HG02938 (cell line): ENCODE data around the gene SV2B.
A peak's percentile ranks its signal among the peaks of the same experiment; 100 is the strongest.

Experiments used
- ATAC-seq: cut with Tn5 transposase; IDR thresholded peaks from one replicate; pipeline ENCODE4 v1.9.1; 2021; ENCODE audit warnings: mild to moderate bottlenecking, moderate library complexity; ENCODE audit not compliant: unreplicated experiment

Gene SV2B

DNA sequence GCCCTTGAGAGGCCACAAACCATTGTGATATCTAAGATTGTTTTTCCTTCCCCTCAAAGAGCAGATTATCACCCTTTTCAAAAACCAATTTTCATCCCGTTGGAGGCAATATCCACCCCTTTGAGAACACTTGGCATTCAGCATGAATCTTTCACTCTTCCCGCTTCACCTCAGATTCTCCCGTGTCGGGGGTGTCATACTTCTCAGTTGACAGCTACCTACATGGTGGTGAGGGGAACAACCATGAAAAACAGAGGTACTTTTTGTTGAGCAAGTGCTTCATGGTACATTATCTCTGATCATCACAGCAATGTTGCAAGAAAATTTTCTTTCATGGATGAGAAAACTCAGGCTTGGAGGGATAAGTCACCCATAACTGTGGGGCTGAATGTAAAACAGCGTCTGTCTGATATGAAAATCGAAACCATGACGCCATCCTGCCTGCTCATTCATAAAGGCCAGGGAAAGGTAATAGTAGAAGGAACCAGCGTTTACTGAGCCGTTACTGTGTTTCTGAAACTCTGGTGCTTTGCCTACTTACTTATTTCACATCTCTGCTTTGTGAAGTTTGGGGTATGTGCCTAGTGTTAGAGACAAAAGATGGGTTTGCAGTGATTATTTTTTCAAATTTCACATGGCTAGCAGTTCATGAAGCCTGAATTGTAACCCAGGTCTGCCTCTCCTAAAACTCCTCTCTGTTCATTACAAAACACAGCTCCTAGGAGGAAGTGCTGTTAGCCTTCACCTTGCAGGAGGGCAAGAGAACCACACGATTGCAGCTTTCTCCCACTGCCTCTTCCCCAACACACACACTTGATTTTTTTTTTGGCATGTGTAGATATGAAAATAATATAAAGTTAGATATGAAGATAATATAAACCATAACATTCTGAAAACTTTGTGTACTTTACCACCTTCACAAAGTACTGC is 35.4 kb downstream of the SV2B start:
- ATAC-seq: peak; percentile 79

DNA sequence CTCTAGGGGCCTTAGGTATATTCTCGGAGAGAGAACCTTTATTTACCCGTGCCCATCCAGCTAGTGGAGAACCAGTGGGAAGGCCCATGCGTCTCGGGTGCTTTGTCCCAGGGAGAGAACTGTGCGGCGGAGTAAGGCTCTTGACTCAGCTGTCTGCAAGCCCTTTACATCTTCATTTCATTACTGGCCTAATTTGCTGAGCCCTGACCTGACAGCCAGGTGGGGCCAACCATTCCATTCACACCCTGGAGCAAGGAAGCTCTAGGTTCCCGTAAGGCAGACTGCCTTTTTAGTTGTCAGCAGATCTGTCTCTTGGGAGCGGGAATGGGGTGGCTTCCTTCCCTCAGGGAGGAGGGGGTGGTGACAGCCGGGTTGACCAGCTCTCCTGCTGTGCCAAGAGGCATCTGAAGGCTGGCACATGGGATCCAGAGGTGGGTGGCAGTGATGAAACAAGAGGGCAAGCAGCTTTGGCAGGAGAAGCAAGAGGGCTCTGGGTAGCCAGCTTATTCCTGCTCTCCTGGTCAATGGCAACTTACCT is 36.4 kb downstream of the SV2B start:
- ATAC-seq: no peak

DNA sequence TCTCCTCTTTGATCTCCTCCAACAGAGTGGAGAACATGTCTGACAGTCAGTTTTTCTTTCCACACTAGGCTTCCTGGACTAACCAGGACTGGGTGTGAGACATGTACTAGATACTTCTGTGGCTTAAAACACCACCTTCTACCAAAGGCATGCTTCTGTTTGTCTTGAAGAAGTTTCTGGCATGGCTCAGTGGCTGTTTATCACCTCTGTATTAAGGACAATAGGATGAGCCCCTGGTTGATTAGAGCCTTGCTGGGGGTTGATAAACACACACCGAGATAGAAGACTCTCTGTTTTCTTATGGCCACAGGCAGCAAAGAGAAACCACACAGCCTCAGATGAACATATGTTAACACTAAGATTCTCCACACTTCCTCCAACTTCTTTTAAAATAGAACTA is 40.5 kb downstream of the SV2B start:
- no peak for ATAC-seq

DNA sequence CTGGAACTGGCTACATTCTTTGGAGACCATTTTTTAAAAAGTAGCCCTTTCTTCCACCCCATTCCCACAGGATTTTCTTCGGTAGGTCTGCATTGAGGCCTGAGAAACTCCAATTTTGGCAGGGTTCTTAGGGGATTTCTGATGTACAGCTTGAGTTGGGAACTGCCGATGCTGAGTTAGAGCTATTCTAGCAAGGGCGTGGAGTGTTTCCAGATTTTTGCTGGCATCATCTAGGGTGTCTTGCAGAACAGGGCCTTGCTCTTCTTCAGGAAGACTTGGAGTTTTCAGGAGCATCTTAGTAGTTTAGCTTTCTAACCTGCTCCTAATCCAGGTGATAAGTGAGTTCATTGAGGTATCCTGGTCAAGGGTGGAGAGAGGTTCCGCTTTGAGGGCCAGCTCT is 41.0 kb downstream of the SV2B start:
- ATAC-seq: no peak

DNA sequence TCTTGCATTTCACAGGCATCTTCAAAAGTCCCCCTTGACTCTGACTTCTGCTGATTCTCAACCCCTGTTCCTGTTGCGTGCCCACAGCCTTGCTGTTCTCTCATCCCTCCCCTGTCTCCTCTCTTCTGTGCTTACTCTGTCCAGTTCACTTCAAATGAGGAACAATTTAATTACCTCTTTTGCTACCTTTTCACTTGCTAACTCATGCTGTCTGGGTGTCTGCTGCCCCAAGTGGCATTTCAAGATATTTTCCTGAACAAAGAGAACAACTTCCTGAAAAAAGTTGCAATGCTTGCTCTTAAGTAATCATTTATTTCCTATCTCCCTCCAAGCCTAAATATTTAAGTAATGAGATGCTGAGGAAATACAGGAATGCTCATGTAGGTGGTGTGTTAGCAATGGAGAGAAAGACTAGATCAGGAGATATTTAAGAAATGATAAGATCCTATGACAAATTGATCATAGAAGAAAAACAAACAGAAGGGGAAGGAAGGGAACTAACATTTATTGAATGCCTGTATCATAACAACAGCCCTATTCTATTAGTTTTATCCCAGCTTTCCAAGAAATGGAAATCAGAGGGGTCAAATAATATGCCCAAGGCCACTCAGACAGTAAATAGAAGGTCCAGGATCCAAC is 42.2 kb downstream of the SV2B start:
- ATAC-seq: peak; percentile 83

DNA sequence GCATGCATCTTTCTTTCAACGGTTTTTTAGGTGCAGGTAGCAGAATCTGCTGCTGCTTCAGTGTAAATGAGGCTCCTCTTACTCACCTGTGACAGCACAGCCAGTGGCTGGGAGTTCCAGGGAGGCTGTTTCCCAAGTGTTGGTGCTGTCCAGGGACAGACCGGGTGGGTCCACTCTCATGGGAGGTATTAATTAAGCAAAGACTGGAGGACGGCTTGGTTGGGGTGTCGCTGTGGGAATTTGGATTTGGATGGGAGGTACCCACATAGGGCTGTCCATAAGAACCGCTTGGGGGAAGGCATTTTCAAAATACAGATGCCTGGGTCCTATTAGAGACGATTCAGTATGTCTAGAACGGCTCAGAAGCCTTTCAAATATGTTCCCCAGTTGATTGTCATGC is 42.9 kb downstream of the SV2B start:
- no peak for ATAC-seq

DNA sequence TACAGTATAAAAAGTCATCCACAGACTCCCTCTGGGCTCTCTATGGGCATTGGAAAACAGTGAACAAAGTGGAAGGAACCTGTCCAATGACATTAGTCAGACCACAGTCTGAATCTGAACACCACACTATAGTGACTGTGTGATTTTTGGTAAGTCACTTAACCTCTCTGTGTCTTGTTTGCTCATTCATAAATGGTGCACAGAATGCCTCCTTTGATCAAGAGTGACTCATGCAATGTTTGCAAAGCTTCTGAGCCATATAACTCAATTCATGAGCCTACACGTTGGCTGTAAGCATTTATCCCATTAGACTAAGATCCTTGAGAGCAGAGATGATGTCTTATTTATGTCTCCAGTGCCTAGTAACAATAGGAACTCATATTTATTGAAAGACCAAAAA is 46.7 kb downstream of the SV2B start:
- no peak for ATAC-seq

DNA sequence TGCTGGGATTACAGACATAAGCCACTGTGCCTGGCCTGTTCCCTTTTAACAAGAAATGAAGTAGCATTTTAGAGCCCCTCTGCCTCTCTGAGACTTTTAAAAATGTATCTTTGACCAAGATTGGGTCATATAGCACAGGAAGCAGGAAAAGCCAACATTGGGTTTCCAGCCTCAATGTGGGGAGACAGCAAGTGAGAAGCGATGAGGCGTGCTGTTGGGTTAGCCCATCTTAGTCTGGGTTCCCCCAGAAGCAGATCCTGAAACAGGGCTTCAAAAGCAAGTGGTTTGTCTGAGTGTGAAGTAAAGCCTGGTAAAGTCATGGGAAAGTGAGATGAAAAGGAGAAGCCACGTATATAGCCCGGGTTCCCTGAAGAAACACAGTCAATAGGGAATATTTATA is 48.2 kb downstream of the SV2B start:
- no peak for ATAC-seq

DNA sequence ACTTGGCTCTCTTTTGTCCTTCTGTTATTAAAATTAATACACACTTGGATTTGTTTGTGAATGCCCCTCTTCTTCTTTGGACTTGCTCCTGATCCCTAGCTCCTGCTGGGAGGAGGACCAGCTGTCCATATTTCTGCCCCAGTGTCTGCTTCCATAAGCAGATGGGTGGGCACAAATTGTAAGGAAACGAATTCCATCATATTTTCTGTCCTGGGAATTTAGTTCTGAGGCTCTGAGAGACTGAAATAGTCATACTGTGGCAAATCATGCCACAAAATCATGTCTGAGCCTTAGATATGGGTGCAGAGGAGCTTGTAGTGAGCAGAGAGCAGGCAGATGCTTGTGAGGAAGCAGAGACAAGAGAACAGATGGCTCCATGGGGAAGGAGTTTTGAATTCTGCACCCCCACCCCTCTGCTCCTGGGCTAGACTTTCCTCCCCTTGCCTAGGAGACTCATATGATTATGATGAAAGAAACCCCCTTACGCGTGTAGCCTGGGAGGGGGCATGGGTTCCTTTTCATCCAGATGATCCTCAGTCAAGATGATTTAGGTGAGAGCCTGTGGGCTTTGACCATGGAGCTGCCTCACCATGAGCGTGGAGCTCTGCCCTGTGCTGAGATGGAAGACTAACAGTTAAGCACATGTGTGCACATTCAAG is 50.6 kb downstream of the SV2B start:
- no peak for ATAC-seq

DNA sequence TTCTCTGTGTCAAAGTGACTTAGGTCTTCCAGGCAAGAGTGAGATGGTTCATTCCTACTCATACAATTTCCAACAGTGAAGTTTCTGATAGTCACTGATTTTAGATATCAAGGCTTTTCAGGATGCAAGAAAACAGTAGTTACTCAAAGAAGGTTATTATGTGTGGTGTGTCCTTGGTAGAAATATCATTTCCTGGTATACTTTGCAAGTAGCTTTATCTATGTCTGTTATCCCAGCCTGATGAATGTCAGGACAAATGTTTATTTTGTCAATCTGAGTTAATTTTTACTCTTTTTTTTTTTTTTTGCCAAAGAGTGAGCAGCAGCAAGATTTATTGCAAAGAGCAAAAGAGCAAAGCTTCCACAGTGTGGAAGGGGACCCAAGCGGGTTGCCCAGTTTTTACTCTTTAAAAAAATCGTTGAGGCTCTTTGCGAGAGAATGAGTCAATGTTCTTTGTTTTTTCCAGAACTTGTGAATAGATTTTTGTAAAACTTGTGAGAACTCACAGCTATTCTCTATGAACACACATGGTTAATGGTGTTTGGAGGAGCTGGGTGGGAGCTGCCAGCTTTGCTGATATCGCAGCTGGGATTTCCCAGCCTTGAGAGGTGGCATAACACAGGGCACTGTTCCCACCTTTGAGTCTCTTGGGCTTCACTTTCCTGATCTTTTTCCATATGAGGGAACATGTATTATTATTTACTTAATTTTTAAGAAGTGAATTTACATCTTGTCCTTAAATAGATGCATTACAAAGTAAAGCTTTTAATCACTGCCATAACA is 51.9 kb downstream of the SV2B start:
- ATAC-seq: no peak

DNA sequence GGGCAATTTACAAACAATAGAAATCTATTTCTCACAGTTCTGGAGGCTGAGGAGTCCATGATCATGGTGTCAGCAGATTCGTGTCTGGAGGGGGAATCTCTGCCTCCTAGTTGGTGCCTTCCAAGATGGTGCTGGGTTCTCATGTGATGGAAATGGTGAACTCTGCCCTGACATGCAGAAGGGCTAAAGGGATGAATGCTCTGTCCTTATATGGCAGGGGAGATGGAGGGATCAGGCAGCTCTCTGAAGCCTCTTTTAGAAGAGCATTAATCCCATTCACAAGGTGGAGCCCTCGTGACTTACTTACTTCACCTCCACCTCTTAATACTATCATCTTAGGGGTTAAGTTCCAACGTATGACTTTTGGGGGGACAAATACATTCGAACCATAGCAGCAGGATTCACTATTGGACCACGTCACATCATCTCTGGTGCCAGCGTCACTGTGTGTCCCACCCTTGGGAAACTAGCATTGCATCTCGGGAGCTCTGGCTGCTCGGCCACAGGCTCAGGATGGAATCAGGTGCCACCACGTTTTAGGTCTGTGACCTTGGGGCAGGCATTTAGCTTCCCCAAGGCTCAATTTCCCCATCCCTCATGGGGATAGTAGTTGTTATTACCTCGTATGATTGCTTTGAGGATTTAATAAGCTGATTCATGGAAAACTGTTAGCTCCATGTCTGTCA is 53.0 kb downstream of the SV2B start:
- no peak for ATAC-seq

DNA sequence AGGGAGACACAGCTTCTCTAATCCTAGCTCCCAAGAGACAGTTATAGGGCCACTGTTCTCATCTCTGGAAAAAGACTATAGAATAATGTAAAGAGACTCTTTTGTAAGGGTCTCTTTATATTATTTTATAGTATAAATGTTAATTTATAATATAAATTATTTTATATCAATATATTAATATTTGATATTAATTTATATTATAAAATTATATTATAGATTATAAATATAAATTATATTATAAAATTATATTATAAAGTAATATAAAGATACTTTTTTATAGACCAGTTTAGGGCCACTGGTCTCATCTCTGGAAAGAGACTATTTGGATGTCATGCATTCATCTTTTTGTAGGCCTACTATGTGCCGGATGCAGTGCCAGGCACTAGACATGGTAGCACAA is 53.9 kb downstream of the SV2B start:
- ATAC-seq: no peak

DNA sequence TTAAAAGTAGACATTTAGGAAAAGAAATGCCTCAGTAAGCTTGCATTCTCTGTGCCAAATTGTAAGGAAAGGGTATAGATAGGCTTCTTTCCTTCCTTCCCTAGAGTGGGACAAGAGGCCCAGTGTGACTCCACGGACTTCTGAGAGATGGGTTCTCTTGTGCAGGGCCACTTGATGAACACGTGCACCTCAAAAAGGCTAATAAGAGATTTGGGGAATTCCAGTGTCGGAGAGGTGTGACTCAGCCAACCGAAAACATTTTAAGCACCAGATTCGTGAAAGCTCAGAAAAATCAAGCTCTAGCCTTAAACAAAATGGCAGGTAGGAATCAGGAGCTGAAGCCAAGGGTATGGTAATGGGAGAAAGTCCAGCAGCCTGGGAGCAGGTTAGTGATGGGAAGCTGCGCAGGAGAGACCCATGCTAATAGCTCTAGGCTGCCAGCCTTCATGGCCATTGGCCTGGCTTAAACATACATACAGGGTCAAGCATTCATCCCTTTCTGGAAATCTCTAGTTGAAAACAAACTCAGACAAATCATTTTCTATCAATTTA is 56.2 kb downstream of the SV2B start:
- ATAC-seq: no peak

DNA sequence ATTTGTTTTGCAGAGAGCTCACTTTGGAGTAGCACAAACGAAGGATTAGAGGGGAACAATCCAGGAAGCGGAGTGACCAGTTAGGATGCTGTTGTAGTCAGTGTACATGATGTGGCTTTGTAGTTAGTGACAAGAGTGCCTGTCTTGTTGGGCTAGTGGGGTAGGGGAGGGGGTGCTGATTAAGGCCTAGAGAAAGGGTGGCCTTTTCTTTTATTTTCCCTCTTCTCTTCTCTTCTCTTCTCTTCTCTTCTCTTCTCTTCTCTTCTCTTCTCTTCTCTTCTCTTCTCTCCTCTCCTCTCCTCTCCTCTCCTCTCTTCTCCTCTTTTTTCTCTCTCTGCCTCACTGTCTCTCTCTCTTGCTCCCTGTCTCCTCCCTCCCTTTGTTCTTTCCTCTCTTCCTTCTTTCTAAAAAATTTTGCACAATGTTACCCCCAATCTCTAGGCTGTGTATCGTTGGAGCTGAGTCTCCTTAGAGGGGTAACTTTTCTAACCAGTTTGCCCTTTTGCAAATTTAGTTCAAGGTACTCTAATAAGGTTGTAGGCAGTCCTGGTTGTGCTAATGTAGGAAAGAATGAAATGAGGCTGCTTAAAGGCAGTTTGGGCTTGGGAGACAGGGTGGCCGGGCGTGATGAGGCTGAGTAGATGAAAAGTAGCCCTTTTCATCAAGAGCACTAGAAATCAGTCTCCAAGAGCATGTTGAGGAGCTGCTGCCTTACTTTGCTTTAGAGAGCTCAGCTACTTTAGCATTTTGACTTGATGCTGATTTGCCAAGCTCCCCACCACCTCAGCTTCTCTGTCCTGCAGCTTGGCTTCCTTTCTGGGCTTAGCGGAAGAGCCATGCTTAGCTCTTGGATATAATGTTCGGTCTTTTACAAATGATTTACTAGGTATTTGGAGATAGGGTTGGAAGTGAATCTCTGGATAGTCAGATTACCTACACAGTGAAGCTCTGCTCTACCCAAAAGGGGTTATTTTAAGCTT is 58.6 kb downstream of the SV2B start:
- no peak for ATAC-seq

DNA sequence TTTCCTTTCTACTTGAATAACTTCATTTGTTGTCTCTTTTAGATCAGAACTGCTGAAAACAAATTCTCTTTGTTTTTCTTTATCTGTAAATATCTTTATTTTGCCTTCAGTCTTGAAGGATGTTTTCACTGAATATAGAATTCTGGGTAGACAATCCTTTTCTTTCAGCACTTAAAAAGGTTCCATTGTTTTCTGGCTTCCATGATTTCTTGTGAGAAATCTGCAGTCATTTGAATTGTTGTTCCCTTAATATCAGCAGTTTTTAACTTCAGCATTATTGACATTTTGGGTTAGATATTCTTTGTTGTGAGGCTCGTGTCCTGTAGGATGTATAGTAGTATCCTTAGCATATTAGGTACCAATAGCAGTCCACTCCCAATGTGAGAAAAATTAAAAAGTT is 65.8 kb downstream of the SV2B start:
- no peak for ATAC-seq

DNA sequence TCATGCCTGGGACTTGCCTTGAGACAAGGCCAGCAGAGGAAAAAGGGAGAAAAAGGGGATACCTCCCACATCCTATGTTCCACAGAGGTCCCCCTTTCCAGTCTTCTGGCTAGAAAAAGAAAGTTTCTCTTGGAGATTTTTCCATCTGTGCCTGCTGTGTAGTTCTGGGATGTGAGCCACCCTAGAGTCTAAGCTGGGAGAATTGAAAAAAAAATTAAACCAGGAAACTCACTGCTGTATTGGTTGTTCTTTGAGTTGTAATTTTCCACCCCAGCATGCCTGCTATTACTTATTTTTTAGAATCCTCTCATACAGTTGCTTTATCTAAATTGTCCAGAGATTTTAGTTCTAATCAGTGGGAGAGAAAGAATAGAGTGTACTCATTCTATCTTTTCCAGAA is 68.4 kb downstream of the SV2B start:
- ATAC-seq: no peak

DNA sequence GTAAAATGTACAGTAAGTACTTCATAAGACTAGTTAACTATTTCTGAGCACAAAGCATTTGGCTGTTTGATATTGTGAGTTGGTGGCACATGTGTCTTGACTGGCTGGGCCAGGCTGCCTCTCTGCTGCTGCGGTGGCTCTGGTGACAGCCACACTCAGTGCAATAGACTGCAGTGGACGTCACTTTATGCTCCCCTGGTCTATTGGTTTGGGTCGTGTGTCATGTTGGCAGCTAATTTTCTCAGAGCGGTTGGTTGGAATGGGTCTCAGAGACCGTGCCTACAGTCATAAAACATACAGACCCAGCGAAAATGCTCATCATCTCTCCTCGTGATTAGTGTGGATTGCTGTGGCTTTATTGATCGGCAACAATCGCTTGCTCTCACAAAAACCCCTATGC is 71.3 kb downstream of the SV2B start:
- ATAC-seq: no peak

DNA sequence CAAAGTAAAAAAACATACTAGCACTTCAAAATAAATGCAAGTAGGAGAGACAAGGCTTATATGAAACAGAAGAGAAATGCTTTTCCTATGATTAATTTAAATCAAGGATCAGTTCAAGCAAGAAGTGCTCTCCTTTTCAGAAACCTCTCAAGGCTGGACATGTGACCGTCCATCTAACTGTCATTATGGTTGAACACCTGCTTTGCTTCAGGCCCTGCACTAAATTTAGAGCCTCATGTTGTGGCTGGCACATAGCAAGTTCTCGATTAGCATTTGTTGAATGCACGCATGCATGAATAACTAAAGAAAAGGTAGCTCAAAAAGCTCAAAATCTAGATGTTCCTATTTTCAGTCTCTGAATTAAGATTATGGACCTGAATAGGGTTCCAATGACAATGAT is 82.0 kb downstream of the SV2B start:
- ATAC-seq: no peak

DNA sequence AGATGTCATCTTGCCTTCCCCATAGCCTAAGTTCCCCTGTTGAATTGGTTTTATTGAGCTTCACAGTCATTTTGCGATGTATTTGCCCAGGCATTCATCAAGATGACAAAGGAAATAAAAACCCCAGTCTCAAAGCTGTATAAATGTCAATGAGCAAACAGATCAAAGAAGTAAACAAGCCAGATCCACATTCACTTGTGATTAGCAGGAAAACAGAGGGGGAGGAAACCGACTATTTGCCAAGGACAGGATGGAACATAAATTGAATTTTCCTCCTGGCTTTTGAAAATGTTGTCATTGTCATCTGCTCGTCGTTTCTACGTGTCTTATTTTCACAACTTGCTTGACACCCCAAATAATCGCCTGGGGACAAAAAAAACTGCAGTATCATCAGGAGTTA is 83.5 kb downstream of the SV2B start:
- ATAC-seq: no peak
